ENCODE measurements around the gene CDK5RAP2. TPM values are rescaled to one million over a fixed set of nuclear protein-coding genes. Genes with fewer than 3 reads are reported as not detected.
A peak's percentile ranks its signal among the peaks of the same experiment; 100 is the strongest.

The CDK5RAP2 gene
- total RNA-seq, 1 donor from 2014 or later = 74.0 TPM

- no peak for ATAC-seq (ENCODE audit: poor library complexity)
- no peak for DNase-seq
- intact Hi-C loops (cut with DNase I) = no loop called here
These were observed 146.3 kb downstream of the CDK5RAP2 start for GRCh38 chr9:120433701-120434100.

- ATAC-seq (ENCODE audit: poor library complexity) (no peak), DNase-seq (no peak)
- intact Hi-C loops (cut with DNase I) = no loop called here
These were observed 147.4 kb downstream of the CDK5RAP2 start for GRCh38 chr9:120432600-120432999.

GRCh38 chr9:120431268-120431667 lies 148.7 kb downstream of the CDK5RAP2 start:
- ATAC-seq (ENCODE audit: poor library complexity) = no peak
- intact Hi-C loops (cut with DNase I) = no loop called here
- no peak for DNase-seq

GRCh38 chr9:120424248-120424647 lies 155.7 kb downstream of the CDK5RAP2 start:
- DNase-seq (no peak), ATAC-seq (ENCODE audit: poor library complexity) (no peak)
- intact Hi-C loops (cut with DNase I) = no loop called here

- no peak for ATAC-seq (ENCODE audit: poor library complexity)
- DNase-seq = no peak
- intact Hi-C loops (cut with DNase I) = no loop called here
These were observed 156.2 kb downstream of the CDK5RAP2 start for GRCh38 chr9:120423812-120424211.

- intact Hi-C loops (cut with DNase I) = no loop called here
- DNase-seq (no peak), ATAC-seq (ENCODE audit: poor library complexity) (no peak)
These were observed 158.0 kb downstream of the CDK5RAP2 start for GRCh38 chr9:120421977-120422376.

GRCh38 chr9:120418315-120418714 lies 161.7 kb downstream of the CDK5RAP2 start:
- ATAC-seq (ENCODE audit: poor library complexity) (no peak), DNase-seq (no peak)
- intact Hi-C loops (cut with DNase I) = no loop called here

GRCh38 chr9:120416781-120417427 lies 163.1 kb downstream of the CDK5RAP2 start:
- ATAC-seq (ENCODE audit: poor library complexity) = no peak

GRCh38 chr9:120413121-120414048 lies 166.6 kb downstream of the CDK5RAP2 start:
- no peak for DNase-seq
- intact Hi-C loops (cut with DNase I) = no loop called here

More at GRCh38 chr9:120416781-120417427, 163.1 kb downstream of the CDK5RAP2 start:
- intact Hi-C loops (cut with DNase I) = no loop called here
- DNase-seq = no peak

GRCh38 chr9:120412425-120412951 lies 167.5 kb downstream of the CDK5RAP2 start:
- no peak for DNase-seq
- ATAC-seq (ENCODE audit: poor library complexity) = peak; percentile 53
- intact Hi-C loops (cut with DNase I) = no loop called here

More at GRCh38 chr9:120413121-120414048, 166.6 kb downstream of the CDK5RAP2 start:
- no peak for ATAC-seq (ENCODE audit: poor library complexity)

- DNase-seq (no peak), ATAC-seq (ENCODE audit: poor library complexity) (no peak)
- intact Hi-C loops (cut with DNase I) = no loop called here
These were observed 168.0 kb downstream of the CDK5RAP2 start for GRCh38 chr9:120411862-120412424.

GRCh38 chr9:120410925-120411501 lies 169.0 kb downstream of the CDK5RAP2 start:
- DNase-seq = no peak
- intact Hi-C loops (cut with DNase I) = no loop called here
- ATAC-seq (ENCODE audit: poor library complexity) = peak; percentile 87

- DNase-seq (no peak), ATAC-seq (ENCODE audit: poor library complexity) (no peak)
- intact Hi-C loops (cut with DNase I) = no loop called here
These were observed 171.2 kb downstream of the CDK5RAP2 start for GRCh38 chr9:120408680-120409258.

GRCh38 chr9:120405860-120406259 lies 174.1 kb downstream of the CDK5RAP2 start:
- ATAC-seq (ENCODE audit: poor library complexity) = no peak
- intact Hi-C loops (cut with DNase I) = no loop called here
- DNase-seq = no peak

GRCh38 chr9:120405134-120405533 lies 174.8 kb downstream of the CDK5RAP2 start:
- ATAC-seq (ENCODE audit: poor library complexity) = no peak
- intact Hi-C loops (cut with DNase I) = no loop called here
- DNase-seq = no peak

GRCh38 chr9:120403543-120403856 lies 176.5 kb downstream of the CDK5RAP2 start:
- no peak for DNase-seq
- ATAC-seq (ENCODE audit: poor library complexity) = no peak
- intact Hi-C loops (cut with DNase I) = no loop called here

GRCh38 chr9:120402741-120403542 lies 177.0 kb downstream of the CDK5RAP2 start:
- no peak for ATAC-seq (ENCODE audit: poor library complexity)
- DNase-seq = no peak
- intact Hi-C loops (cut with DNase I) = no loop called here

- intact Hi-C loops (cut with DNase I) = no loop called here
- DNase-seq (no peak), ATAC-seq (ENCODE audit: poor library complexity) (no peak)
These were observed 180.0 kb downstream of the CDK5RAP2 start for GRCh38 chr9:120399940-120400339.

Data from Right ventricle myocardium superior (tissue), 1 donor.